Measurements from ENCODE around the gene KIF7.

KIF7 gene

DNA sequence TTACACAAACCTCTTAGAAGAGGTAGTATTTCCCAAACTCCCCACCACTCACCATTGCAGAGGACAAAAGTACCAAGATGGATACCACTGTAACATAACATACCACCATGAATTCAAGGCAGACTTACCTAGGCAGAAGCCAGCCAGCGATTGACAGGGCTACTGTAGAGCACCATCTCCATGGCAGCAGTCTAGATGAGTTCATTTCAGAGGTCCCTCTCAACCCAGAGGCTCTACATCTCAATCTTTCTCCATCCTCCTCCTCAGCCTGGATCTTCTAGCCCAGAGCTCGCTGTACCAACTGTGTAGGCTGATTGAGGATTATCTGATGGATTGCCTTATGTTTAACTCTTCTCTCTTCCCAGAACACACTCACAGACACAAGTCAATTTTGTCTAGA is 25.9 kb upstream of the KIF7 start:
- Histone ChIP-seq H3K36me3 (ENCODE audit: control insufficient read depth in 1 of 2, insufficient read depth in 2 of 2, low read length in 2 of 2) (peaks cover 17 to 22% of the 10 kb centered on the region in 2 donors), H3K9me3 (ENCODE audit: control insufficient read depth in 1 of 2, low read length in 2 of 2) (no peaks in the 10 kb centered on the region), H3K27me3 (ENCODE audit: low read depth, low read length) (no peaks in the 10 kb centered on the region), H3K4me1 (ENCODE audit: control insufficient read depth in 1 of 2, insufficient read depth in 2 of 2, low read length in 2 of 2) (peaks cover 6 to 11% of the 10 kb centered on the region in 2 donors), H3K4me3 (ENCODE audit: low read depth in 1 of 2, low read length in 2 of 2) (no peak overlapping the region), H3K27ac (ENCODE audit: low read length) (peak overlapping the region; percentile 64)

DNA sequence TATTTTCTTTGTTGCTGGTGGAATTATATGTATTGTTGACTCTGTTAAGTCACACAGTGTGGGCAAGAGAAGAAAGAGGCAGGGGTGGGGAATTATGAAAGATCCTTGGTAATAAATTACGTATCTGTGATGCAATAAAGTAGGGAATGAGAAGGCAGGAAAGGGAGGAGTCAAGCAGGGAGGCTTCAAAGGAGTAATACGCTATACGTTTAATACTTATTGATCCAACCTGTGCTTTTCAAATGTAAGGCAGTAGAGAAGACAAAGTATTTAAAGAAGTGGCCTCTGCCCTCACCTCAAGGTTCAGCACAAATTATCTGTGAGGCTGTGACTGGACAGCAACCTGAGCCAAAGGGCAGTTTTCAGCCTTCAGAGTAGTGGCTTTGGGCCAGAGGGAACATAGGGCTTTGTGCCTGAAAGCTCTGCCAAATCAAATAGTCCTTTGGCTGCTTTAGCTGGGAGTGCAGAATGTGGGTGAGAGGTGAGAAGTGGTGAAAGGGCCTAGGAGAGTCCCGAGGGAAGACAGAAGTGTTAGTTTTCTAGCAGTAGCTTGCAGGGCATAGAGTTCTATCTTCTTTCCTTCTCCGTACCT is 25.1 kb upstream of the KIF7 start:
- Histone ChIP-seq H3K27me3 (ENCODE audit: low read depth, low read length) (no peaks in the 10 kb centered on the region), H3K4me1 (ENCODE audit: control insufficient read depth in 1 of 2, insufficient read depth in 2 of 2, low read length in 2 of 2) (peaks cover 6 to 11% of the 10 kb centered on the region in 2 donors), H3K36me3 (ENCODE audit: control insufficient read depth in 1 of 2, insufficient read depth in 2 of 2, low read length in 2 of 2) (peaks cover 15% of the 10 kb centered on the region in 2 donors), H3K4me3 (ENCODE audit: low read depth in 1 of 2, low read length in 2 of 2) (no peak overlapping the region), H3K27ac (ENCODE audit: low read length) (peak overlapping the region; percentile 64), H3K9me3 (ENCODE audit: control insufficient read depth in 1 of 2, low read length in 2 of 2) (no peaks in the 10 kb centered on the region)

DNA sequence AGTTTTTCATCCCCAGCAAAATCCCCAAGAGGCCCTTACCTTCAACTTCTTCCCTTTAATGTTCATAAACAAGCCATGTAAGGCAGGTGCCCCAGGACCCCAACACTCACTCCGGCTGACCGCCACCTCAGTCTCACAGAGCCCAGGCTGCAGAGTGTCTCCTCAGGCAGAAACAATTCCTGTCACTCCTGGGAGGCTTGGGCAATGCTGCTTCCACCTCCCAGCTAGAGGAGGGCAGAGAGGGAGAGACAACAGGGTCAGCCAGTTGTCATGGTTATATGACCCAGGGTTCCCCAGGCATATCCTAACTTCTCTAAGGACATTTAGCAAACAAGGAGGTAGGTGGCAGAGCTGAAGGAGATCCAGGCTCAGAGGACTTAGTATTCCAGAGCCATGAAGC is 23.9 kb upstream of the KIF7 start, which contains the start of gene PLIN1:
Gene PLIN1 (minus strand): TSS at position 156 of the 400 bp plus-strand sequence. CDS start 1,878 bp downstream, outside the sequence.
- peaks cover 6 to 11% of the 10 kb centered on the region in 2 donors for H3K4me1 ChIP-seq (ENCODE audit: control insufficient read depth in 1 of 2, insufficient read depth in 2 of 2, low read length in 2 of 2)
- H3K27me3 ChIP-seq (ENCODE audit: low read depth, low read length), result no peaks in the 10 kb centered on the region
- no peaks in the 10 kb centered on the region for H3K9me3 ChIP-seq (ENCODE audit: control insufficient read depth in 1 of 2, low read length in 2 of 2)
- H3K36me3 ChIP-seq (ENCODE audit: control insufficient read depth in 1 of 2, insufficient read depth in 2 of 2, low read length in 2 of 2), result peaks cover 13% of the 10 kb centered on the region in 2 donors
- H3K27ac ChIP-seq (ENCODE audit: low read length), result peak within 1 kb of the TSS; percentile 64
- H3K4me3 ChIP-seq (ENCODE audit: low read depth in 1 of 2, low read length in 2 of 2), result no peak within 1 kb of the TSS

DNA sequence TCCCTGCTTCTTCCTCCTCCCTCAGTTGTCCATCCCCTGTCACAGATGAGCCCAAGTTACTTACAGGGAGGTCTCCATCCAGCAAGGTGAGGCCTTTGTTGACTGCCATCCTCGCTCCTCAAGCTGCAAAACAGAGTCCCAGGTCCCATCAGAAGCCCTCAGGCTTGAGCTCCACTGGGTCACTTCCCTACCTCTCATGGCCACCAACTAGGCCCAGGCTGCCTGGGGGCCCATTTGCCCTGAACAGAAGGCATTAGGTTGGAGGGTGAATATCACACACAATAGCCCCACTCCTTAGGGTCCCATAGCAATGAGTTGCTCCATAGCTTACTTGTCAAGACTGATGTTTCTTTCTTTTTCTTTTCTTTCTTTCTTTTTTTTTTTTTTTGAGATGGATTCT is 22.1 kb upstream of the KIF7 start:
- Histone ChIP-seq H3K4me3 (ENCODE audit: low read depth in 1 of 2, low read length in 2 of 2) (no peak overlapping the region), H3K27ac (ENCODE audit: low read length) (no peak overlapping the region), H3K27me3 (ENCODE audit: low read depth, low read length) (no peaks in the 10 kb centered on the region), H3K36me3 (ENCODE audit: control insufficient read depth in 1 of 2, insufficient read depth in 2 of 2, low read length in 2 of 2) (no peaks in the 10 kb centered on the region), H3K4me1 (ENCODE audit: control insufficient read depth in 1 of 2, insufficient read depth in 2 of 2, low read length in 2 of 2) (peaks cover 6 to 11% of the 10 kb centered on the region in 2 donors), H3K9me3 (ENCODE audit: control insufficient read depth in 1 of 2, low read length in 2 of 2) (no peaks in the 10 kb centered on the region)

DNA sequence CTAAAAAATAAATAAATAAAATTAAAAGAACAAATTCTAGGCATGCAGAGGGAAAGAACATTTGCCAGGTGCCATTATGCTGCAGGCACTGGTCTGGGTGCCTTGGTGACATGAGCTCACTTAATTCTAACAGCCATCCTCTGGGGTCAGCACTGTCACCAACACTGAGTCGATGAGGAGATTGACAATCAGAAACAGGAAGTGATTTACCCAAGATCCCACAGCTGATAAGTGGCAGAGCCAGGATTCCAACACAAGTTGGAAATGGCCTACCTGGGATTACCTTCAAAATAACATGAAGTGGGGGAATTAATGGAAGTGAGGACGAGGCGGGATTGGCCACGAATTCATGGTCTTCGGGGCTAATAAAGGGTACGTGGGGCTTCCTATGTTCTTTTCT is 20.3 kb upstream of the KIF7 start:
- no peak overlapping the region for H3K4me3 ChIP-seq (ENCODE audit: low read depth in 1 of 2, low read length in 2 of 2)

DNA sequence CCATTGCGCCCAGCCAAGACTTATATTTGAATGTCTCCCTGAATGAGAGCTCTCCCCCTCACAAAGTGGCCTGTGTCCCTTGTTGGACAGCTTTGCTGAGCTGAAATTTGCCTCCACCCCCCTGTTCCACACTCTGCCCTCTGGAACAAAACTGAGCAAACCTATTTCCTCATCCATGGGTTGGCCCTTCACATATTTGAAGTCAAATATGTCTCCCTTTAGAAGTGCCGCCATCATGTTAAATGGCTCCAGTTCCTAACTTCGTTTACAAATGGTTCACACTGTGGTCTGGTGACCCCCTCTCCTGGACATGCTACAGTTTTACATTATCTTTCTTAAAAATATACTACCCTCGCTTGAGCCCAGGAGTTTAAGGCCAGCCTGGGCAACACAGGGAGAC is 19.3 kb upstream of the KIF7 start:
- H3K36me3 ChIP-seq (ENCODE audit: control insufficient read depth in 1 of 2, insufficient read depth in 2 of 2, low read length in 2 of 2), result no peaks in the 10 kb centered on the region
- H3K4me1 ChIP-seq (ENCODE audit: control insufficient read depth in 1 of 2, insufficient read depth in 2 of 2, low read length in 2 of 2), result no peaks in the 10 kb centered on the region
- no peak overlapping the region for H3K4me3 ChIP-seq (ENCODE audit: low read depth in 1 of 2, low read length in 2 of 2)
- H3K9me3 ChIP-seq (ENCODE audit: control insufficient read depth in 1 of 2, low read length in 2 of 2), result no peaks in the 10 kb centered on the region
- no peaks in the 10 kb centered on the region for H3K27me3 ChIP-seq (ENCODE audit: low read depth, low read length)
- no peak overlapping the region for H3K27ac ChIP-seq (ENCODE audit: low read length)

More for the DNA sequence above, 20.3 kb upstream of the KIF7 start:
- H3K27ac ChIP-seq (ENCODE audit: low read length), result no peak overlapping the region
- peaks cover under 1 to 4% of the 10 kb centered on the region in 2 donors for H3K4me1 ChIP-seq (ENCODE audit: control insufficient read depth in 1 of 2, insufficient read depth in 2 of 2, low read length in 2 of 2)
- H3K36me3 ChIP-seq (ENCODE audit: control insufficient read depth in 1 of 2, insufficient read depth in 2 of 2, low read length in 2 of 2), result no peaks in the 10 kb centered on the region
- H3K9me3 ChIP-seq (ENCODE audit: control insufficient read depth in 1 of 2, low read length in 2 of 2), result no peaks in the 10 kb centered on the region
- H3K27me3 ChIP-seq (ENCODE audit: low read depth, low read length), result no peaks in the 10 kb centered on the region

DNA sequence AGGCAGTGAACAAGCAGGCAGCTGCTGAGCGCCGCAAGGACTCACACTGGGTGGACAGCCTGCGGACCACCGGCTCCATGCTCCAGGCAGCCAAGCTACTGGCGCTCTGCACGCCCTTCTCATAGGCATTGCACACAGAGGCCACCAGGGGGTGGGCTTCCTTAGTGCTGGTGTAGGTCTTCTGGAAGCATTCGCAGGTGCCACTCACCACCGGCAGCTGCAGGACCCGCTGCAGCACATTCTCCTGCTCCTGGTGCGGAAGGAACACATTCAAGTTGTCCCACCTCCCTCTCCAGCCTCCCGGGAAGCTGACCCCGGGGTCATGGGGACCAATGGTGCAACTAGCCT is 17.9 kb upstream of the KIF7 start:
- Histone ChIP-seq H3K4me1 (ENCODE audit: control insufficient read depth in 1 of 2, insufficient read depth in 2 of 2, low read length in 2 of 2) (no peaks in the 10 kb centered on the region), H3K27me3 (ENCODE audit: low read depth, low read length) (no peaks in the 10 kb centered on the region), H3K36me3 (ENCODE audit: control insufficient read depth in 1 of 2, insufficient read depth in 2 of 2, low read length in 2 of 2) (no peaks in the 10 kb centered on the region), H3K9me3 (ENCODE audit: control insufficient read depth in 1 of 2, low read length in 2 of 2) (no peaks in the 10 kb centered on the region), H3K27ac (ENCODE audit: low read length) (no peak overlapping the region), H3K4me3 (ENCODE audit: low read depth in 1 of 2, low read length in 2 of 2) (no peak overlapping the region)

DNA sequence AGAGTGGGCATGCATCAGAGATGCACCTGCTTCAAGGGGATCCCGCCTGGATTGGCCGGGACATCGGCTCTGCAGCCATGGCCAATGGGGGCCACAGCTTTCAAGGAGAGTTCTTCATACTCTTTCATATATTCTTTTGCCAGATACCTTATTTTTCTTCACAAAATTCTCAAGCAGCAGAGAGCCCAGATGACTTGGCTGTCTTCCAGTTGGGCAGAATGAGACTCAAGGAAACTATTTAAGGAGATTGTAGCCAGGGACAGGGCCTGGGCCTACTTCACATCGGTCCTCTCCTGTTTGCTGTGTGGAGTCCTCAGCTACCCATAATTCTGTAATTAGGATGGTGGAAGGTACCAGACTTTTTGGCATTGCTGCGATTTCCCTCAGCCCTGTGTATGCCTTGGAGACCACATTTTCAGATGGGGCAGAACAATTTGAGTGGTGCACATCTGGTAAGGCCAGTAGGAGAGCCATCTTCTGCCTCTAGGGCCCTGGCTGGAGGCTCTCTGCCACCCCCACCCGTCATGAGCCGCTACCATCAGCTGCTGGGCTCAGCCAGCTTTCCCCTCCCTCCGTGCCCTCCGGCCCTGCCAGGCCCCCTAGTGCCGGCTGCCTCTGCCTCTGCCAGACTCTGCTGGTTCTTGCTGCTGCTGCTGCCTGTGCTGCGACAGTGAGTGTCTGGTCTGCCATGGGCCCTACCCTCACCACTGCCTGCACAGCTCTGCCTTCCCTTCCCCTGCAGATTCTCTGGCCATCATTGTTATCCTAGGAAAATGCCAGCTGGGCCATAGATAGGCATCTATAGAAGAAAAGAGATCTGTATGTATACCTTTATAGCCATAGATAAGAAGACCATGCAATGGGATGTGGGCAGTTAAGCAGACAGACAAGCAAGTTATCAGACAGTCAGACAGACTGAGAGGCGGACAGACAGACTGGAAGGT is 17.2 kb upstream of the KIF7 start:
- Histone ChIP-seq H3K36me3 (ENCODE audit: control insufficient read depth in 1 of 2, insufficient read depth in 2 of 2, low read length in 2 of 2) (no peaks in the 10 kb centered on the region), H3K9me3 (ENCODE audit: control insufficient read depth in 1 of 2, low read length in 2 of 2) (no peaks in the 10 kb centered on the region), H3K27ac (ENCODE audit: low read length) (no peak overlapping the region), H3K27me3 (ENCODE audit: low read depth, low read length) (no peaks in the 10 kb centered on the region), H3K4me3 (ENCODE audit: low read depth in 1 of 2, low read length in 2 of 2) (no peak overlapping the region), H3K4me1 (ENCODE audit: control insufficient read depth in 1 of 2, insufficient read depth in 2 of 2, low read length in 2 of 2) (no peaks in the 10 kb centered on the region)

DNA sequence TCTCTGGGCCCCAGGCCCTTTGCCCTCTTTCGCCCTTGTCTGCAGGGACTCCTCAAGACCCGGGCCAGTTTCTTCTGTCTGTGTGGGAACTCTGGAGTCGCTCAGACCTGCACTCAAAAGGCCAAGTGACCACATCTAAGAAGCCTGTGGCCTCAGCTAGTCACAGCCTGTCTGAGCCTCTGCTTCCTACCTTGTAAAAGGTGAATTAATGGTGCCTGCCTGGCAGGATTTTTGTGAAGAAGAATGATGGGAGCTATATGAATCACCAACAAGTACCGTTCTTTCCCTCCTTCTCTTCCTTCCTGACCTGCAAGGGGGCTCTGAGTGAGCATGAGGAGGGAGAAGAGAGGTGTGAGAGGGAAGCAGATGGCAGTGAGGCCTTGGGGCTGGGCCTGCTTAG is 16.4 kb upstream of the KIF7 start:
- Histone ChIP-seq H3K9me3 (ENCODE audit: control insufficient read depth in 1 of 2, low read length in 2 of 2) (no peaks in the 10 kb centered on the region), H3K4me3 (ENCODE audit: low read depth in 1 of 2, low read length in 2 of 2) (no peak overlapping the region), H3K36me3 (ENCODE audit: control insufficient read depth in 1 of 2, insufficient read depth in 2 of 2, low read length in 2 of 2) (no peaks in the 10 kb centered on the region), H3K27ac (ENCODE audit: low read length) (no peak overlapping the region), H3K4me1 (ENCODE audit: control insufficient read depth in 1 of 2, insufficient read depth in 2 of 2, low read length in 2 of 2) (no peaks in the 10 kb centered on the region), H3K27me3 (ENCODE audit: low read depth, low read length) (no peaks in the 10 kb centered on the region)

DNA sequence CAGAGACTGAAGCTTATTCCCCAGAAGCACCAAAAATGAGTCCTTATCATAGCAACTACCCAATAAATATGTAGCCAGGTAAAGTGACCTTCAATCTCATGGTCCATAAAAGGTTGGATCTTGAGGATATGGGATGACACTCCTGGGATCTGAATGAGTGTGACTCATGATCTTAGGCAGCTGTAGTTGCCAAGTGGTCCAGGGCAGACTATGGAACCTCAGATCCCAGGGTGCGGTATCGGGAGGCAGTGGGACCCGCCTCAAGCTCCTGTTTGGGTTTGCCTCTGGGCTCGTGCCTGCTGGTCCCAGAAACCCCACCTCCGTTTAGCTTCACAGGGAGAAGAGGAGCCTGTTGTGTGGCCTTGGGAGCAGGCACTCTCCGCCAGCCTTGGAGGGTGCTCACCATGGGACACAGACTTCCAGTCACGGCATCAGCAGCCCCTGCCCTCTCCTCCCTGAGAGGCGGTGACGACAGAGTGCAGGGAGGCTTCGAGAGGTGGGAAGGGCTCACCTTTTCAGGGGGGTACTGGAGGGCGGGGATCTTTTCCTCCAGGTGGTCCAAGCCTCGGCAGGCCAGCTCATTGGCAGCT is 15.8 kb upstream of the KIF7 start:
- Histone ChIP-seq H3K36me3 (ENCODE audit: control insufficient read depth in 1 of 2, insufficient read depth in 2 of 2, low read length in 2 of 2) (no peaks in the 10 kb centered on the region), H3K4me1 (ENCODE audit: control insufficient read depth in 1 of 2, insufficient read depth in 2 of 2, low read length in 2 of 2) (no peaks in the 10 kb centered on the region), H3K9me3 (ENCODE audit: control insufficient read depth in 1 of 2, low read length in 2 of 2) (no peaks in the 10 kb centered on the region), H3K4me3 (ENCODE audit: low read depth in 1 of 2, low read length in 2 of 2) (no peak overlapping the region), H3K27ac (ENCODE audit: low read length) (no peak overlapping the region), H3K27me3 (ENCODE audit: low read depth, low read length) (no peaks in the 10 kb centered on the region)

DNA sequence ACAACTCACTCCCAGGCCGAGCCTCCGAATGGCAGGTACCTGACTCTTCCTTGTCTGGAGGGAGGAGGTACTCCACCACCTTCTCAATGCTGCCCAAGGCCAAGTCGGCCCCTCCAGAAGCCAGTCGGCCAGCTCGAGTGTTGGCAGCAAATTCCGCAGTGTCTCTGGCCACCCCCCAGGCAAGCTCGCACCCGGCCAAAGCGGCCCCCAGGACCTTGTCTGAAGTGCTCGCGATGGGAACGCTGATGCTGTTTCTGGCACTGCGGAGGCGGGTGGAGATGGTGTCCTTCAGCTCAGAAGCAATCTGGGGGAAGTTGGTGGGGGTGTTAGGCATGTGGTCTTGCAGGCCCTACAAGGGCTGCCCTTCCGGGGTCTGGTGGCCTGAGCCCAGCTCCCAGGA is 14.7 kb upstream of the KIF7 start:
- Histone ChIP-seq H3K9me3 (ENCODE audit: control insufficient read depth in 1 of 2, low read length in 2 of 2) (no peaks in the 10 kb centered on the region), H3K27me3 (ENCODE audit: low read depth, low read length) (no peaks in the 10 kb centered on the region), H3K27ac (ENCODE audit: low read length) (no peak overlapping the region), H3K4me3 (ENCODE audit: low read depth in 1 of 2, low read length in 2 of 2) (no peak overlapping the region), H3K4me1 (ENCODE audit: control insufficient read depth in 1 of 2, insufficient read depth in 2 of 2, low read length in 2 of 2) (peaks cover 0 to 2% of the 10 kb centered on the region in 2 donors), H3K36me3 (ENCODE audit: control insufficient read depth in 1 of 2, insufficient read depth in 2 of 2, low read length in 2 of 2) (no peaks in the 10 kb centered on the region)
